TTC549 (cell line): Measurements from ENCODE around the gene C6orf141.

ENCODE experiments used
- FAIRE-seq: peaks from 2 replicates; lab custom pipeline; 2012; peaks lifted over from hg19 to GRCh38; lab: Jason Lieb, UNC

The C6orf141 gene

DNA sequence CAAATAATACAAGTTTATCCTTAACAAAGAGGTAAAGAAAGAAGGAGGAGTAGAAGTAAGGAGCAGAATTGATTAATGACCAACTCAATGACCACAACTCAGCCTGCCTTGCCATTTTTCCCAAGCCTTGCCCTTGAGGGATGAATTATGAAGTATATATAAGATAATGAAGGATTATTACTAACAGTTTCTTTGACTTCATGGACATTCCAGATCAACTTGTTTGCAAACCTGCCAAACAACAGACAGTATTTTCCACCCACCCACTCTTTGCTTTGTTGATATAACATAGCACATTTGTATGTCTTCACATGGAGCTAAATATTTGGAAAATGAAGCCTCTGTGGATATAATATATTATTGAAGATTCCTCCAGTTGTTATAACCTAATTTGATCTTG is 9.9 kb upstream of the C6orf141 start:
- FAIRE-seq, result no peak

DNA sequence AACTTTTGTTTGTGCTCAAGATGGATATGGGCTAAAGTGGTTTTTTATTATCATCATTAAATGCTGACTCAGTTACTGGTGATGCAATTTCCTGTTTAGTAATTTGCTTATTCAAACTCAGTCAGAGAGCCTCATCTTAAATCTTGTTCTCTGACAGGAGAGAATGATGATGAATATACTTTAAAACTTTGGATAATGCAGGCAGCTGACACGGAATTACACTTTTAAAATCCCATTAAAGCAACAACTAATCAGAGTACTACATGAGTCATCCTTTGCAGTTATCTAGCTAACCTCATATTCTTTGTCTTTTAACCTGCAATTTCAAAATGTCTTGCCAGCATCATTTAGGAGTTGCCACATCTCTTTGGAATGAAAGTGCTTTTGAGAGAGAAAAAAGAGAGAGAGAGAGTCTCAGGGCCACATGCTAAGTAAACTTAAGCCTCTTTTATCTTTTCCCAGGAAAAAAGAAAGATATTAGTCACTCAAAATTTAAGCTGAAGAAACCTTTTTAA is 9.2 kb upstream of the C6orf141 start:
- FAIRE-seq, result no peak

DNA sequence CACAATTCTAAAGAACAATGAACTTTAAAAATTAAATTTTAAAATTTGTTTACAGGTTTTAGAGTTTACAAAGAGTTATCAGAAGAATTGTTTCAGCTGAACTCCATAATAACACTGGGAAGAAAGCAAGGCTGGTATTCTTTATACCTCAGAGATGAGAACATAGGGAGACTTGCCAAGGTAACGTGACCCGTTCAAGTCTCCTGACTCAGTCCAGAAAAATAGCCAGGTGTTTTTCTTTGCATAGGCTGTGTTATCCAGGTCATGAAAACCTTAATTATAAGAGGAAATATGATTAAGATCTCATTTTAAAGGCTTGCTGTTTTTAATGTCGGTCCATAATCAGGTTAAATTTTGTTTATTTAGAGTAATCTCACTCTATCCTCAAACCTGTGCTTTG is 8.5 kb upstream of the C6orf141 start:
- no peak for FAIRE-seq

DNA sequence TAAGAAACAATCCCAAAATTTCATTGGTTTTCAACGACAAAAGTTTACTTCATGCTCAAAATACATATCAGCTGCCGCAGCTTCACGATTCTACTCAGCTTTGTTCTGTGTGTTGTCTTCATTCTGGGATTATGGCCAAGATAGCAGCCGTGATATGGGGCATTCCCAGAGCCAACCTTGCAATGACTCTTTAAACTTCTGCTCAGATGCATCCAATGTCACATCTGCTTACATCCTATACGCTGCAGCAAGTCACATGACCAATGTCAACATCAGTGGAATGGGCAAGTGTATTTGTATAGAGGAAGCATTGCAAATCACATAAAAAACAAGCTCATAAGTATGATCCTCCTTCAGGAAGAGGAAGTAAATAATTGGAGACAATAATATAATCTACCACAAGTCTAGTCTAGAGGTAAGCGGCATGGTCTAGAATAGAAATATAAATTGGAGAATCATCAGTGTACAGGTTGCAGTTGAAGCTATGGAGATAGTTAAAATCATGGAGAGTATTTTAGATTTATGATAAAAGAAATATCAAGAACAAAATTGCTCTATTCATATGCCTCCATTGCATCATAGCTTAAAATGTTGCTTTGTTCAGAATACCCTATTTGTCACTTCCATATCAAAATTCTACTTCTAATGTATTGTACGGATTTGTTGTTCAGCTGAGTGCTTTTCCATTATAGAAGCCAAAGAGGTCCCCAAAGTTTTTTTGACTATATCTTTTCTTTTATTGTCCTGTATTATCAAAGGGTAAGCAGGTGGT is 7.2 kb upstream of the C6orf141 start:
- FAIRE-seq, result no peak

DNA sequence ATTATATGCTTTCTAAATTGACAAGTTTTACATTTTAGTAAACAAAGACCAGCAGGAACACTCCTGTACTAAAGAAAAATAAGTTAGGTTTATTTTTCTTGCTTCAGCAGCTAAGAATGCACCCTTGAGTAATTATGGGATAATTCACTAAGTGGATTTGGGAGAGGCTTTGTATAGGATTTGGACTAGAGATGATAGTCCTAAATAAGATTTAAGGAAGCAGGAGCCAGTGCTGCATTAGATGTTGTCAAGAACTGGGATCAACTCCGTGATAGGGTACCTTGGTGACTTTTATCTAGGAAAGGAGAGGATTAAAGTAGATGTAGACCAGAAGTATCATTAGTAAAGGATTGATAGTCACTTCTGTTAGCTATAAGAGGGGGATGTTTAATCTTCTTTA is 4.1 kb upstream of the C6orf141 start:
- no peak for FAIRE-seq

DNA sequence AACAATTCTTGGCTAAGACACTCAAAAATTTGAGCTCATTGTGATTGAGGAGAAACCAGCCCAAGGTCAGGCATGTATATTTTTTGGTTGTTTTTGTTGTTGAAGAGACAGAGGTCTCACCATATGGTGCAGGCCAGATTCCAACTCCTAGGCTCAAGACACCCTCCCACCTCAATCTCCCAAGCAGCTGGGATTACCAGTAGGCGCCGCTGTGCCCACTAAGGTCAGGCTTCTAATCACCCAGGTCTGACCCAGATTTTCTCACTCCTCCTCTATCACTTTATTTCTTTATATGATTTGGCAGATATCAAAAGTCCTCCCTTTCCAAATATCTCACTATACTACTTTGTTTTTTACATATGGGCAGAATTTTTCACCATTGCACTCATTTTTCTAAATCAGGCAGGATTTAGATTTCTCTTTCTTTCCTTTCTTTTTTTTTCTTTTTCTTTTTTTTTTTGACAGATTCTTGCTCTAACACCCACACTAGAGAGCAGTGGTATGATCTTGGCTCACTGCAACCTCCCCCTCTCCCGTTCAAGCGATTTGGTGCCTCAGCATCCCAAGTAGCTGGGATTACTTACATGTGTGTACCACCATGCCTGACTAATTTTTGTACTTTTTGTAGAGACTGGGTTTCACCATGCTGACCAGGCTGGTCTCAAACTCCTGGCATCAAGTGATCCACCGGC is 1.7 kb upstream of the C6orf141 start:
- no peak for FAIRE-seq

DNA sequence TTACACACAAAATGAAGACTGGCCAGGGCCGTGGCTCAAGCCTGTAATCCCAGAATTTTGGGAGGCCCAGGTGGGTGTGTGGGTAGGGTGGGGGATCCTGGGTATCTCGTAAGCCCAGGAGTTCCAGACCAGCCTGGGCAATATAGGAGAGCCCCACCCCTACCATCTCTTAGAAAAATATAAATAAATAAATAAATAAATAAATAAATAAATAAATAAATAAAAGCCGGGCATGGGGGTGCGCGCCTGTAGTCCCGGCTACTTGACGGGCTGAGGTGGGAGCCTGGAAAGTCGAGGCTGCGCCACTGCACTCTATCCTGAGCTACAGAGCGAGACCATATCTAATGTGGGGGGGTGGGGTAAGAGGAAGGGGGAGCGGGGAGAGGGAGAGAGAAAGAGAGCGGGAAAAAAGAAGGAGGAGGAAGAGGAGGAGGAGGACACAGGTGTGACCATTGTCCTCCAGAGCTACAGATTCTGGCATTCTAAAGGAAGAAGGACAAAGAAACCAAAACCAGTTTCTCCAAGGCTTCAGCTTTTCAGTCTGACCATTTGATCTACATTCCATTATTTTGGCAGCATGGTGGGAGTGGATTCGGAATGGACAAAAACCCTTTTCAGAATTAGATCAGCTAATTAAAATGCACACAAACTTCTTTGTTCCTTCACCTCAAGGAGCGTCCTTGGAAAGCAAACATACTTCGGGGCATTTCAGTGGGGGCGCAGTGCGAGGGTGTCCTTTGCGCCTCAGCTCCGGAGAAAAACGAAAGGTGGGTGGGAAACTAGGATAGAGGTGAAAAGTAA is 577 bp upstream of the C6orf141 start:
- FAIRE-seq, result no peak

DNA sequence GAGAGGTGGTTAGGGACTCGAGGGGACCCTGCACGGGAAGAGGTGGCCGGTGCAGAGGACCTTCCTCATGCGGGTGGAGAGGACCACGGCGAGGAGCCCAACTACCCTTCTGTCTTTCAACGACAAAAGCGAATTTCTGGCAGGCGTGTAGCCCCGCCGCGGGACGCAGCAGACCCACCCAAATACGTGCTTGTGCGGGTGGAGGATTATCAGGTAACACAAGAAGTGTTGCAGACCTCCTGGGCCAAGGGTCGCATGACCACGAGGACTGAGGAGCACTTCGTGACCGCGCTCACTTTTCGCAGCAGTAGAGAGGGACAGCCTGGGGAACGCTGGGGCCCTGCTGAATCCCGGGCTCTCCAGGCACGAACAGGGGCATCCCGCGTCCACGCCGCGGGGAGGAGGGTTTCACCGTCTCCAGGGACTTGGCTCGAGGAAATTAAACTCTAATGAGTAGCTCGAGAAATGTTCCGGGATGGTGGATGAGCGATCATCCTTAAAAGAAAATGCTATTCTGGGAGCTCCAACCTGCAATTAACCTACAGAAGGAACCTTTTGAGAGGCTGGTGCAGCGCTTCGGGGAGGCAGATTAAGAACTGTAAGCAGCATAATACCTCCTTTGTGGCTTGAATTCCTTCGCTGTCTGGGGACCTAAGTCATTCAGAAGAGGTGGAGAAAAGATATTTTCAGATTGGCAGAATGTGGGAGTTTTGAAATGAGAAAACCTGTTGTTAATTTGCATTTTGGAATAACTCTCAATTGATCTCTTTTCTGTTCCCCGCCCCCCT is 804 bp downstream of the C6orf141 start:
- no peak for FAIRE-seq

DNA sequence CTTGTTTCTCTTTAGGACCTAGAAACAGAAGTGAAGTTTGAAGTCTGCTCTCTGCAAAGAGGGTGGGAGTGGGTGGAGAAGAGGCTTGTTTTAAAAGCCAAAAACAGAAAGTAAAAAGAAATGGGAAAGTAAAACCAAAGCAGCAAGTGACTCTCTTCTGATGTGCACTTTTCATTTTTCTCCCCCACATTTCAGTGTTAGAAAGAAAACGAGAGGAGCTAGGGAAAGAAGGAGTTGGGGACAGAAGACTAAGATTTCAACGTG is 1.3 kb downstream of the C6orf141 start:
- FAIRE-seq, result no peak

DNA sequence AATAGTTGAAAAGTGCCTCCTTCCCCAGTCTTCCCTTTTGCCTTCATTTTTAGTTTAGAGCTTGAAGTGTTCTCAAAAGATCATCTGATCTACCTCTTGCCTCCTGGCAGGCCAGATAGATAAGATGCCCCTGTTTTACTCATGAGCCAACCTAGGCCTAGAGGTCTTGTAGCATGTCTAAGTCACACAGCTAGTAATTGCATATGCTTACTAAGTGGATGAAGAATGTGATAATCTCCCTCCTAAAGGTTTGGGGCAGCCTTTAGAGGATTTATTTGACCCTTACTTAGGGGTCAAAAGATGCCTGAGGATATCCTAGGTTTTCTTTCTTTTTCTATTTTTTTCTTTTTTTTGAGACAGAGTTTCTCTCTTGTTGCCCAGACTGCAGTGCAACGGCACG is 2.1 kb downstream of the C6orf141 start:
- FAIRE-seq, result no peak

DNA sequence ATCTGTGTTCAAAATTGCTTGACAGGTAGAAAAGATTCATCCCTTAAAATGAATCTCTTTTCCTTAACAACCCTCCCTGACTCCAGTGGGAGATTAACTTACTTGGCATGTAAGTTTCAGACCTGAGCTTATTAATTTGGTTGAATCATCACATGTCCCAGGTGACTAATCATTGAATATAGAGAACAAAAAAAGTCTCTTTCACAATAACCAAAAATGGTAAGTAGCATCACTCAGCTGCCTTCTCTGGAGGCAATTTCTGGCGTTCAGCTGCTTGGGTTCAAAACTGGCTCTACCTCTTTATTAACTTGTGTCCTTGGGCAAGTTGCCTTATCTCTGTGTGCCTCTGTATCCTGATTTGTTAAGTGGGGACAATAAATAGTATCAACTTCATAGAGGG is 2.9 kb downstream of the C6orf141 start:
- no peak for FAIRE-seq

DNA sequence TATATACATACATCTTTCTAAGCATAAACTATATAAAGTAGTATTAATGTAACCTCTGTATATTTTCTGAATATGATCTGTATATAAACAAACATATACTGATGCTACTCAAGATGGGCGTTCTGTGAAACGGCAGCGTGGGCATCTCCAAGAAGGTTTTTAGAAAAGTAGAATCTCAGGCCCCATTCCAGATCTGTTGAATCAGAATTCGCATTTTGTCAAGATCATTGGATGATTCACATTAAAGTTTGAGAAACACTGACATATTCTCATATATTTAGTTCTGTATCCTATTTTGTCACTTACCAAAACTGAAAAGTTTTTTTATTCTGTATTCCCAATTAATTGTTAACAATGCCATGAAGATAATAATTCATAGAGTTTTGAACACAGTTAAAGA is 5.5 kb downstream of the C6orf141 start:
- FAIRE-seq, result no peak

DNA sequence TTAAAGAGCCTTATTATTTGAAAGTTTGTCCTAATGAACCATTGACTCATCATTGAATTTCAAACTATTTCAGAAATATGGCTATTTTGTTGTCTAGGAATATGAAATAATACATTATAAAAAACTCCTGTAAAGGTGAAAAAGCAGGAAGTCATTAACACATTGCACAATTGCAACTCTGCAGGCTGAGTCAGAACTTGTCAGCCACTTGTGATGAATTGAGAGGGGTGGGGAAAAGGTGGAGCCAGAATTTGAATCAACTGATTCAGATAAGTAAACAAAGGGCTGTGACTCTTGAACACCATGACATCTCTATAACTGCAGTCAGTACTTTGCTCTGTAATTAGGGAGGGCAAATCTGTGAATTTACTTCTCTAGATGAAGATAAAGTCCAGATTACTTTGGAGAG is 6.0 kb downstream of the C6orf141 start:
- no peak for FAIRE-seq

DNA sequence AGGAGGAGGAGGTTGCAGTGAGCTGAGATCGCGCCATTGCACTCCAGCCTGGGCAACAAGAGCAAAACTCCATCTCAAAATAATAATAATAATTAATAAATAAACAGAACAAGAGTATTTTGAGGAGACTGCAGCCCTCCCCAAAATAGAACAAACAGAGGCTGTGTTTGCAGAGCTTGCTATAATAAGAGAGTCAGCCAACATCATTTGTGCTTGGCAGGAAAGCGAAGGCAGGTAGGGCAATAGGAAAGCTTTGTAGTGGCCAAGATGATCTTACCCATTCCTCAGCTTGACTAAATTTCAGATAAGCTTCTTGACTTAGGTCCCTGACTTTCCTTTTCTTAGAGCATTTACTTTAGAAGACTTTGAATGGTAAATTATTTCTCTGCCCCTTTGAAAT is 6.7 kb downstream of the C6orf141 start:
- FAIRE-seq, result no peak

DNA sequence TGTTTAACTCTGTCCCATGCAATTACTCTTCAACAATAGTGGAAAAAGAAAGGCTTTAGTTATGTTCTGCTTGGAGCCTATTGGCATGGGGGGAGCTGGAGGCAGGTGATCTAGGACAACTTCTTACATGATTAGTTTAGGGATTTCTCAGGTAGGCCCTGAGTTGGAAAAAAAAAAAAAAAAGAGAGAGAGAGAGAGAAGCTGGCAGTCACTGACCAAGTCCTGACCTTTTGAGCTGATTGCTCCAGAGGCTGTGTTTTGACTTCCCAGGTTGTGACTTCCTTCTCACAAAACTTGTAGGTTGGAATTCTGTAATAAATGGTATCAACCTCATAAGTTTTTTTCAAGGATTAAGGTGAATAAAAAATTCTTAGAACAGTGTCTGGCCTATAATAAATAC is 7.8 kb downstream of the C6orf141 start:
- FAIRE-seq, result no peak

DNA sequence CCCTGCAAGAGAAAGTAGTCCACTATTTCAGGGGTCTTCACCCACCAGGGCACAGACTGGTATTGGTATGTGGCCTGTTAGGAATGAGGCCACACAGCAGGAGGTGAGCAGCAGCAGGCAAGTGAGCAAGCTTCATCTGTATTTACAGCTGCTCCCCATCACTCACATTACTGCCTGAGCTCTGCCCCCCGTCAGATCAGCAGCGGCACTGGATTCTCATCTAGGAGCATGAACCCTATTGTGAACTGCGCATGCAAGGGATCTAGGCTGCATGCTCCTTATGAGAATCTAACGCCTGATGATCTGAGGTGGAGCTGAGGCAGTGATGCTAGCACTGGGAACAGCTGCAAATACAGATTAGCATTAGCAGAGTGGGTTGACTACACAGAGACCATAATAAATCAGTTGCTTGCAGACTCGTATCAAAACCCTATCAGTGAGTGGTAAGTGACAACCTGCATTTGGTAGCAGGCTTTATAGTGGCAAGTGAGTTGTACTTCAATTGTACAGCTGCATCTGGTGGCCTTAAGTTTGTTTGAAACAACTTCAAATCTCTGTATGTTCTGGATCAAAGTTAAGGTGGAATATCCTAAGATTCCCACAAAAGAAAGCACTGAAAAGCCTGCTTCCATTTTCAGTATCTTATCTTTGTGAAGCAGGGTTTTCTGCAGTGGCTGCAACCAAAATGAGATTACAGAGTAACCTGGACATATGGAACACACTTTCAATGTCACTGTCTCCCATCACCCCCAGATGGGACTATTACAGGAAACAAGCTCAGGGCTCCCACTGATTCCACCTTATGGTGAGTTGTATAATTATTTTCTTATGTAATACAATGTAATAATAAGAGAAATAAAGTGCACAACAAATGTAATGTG is 12.8 kb downstream of the C6orf141 start:
- FAIRE-seq, result no peak

DNA sequence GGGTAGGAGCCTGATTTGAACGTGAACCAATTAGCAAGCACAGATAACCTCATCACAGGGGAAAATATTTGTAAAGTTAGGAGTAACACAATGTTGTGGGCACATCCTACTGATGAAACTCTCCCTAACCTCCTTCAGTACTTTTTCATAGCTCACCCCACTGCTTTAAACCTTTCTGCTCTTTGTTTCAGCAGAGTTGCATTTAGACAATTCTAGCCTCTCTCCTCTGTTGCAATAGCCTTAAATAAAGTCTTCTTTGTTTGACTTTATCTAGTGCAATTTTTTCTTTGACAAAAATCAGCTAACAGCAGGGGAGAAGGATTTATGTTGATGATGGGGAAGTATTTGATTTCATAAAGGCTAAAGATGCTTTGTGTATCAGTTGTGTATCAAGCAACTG is 14.1 kb downstream of the C6orf141 start:
- FAIRE-seq, result no peak

DNA sequence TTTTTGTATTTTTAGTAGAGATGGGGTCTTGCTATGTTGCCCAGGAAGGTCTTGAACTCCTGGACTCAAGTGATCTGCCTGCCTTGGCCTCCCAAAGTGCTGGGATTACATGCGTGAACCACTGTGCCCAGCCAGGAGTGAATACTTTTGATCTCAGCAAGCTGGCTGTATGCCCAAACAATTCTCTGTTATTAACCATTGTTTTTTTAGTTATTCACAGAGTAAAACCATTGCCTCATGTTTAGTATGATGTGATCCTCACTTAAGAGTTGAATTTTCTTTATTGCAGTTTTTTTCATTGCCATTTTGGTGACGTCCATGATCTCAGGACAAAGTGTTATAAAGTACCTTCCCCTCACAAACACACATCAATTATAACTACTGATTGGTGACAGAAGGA is 14.8 kb downstream of the C6orf141 start:
- FAIRE-seq, result no peak

DNA sequence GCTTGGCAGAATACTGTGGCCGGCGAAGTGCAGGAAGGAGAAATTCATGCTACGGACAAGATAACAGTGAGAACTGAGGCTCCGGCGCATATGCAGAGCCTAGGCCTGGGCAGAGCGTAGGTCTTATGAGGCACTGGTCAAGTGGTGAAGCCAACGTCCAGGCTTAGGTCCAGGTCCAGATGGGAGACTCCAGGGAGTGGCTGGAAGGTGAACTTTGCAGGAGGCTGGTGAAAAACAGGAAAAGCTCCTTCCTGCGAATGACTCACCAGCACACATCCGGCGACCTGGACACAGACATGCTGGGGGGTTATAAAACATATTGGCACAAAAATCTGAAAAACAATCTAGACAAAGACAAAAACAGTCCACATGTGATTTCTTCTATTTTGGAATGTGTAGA is 15.4 kb downstream of the C6orf141 start:
- FAIRE-seq, result no peak

DNA sequence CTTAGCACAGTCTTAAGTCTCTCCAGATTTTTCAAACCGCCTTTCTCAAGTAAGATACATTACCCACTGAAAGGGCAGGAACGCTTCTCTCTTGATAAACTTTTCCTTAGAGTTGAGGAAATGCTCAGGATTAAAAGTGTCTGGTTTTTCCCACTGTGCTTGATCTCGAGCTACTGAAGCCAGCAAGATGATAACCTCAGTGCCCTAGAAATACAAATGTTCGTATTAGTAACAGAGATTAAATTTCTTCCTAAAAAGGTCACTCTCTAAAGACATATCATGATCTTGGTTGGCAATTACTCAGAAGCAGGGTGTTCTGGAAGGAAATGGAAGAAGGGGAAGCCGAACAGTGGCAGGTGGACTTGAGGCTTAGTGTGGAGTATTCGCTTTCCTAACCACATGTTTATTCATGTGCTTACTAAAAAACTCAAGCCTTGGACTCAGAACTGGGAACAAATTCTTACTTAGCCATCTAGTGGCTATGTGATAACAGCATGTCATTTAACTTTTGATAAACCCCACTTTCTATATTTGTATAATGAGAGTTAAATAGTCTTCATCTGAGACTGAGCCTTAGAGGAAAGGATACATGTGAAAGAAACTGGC is 20.1 kb downstream of the C6orf141 start:
- FAIRE-seq, result no peak

DNA sequence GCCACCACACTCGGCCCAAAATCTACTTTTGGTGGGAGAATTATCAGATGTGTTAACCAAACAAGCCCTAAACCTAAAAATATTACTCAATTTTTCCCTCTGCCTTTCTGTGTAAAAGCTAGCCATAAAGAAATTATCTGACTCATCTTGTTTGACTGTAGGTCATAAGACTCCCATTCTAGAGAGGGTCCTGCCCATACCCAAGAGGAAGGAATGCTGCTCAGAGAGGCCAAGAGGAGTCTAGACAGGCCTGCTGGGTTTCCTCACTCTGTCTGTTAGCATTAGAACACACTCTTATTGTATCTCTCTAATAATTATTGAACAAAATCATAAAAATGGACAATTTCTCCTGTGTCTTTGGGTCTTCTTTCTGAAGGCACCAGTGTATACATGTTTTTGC is 26.1 kb downstream of the C6orf141 start:
- no peak for FAIRE-seq
